Measurements from ENCODE around the gene ASB1.
A peak's percentile ranks its signal among the peaks of the same experiment; 100 is the strongest.

ASB1 gene

DNA sequence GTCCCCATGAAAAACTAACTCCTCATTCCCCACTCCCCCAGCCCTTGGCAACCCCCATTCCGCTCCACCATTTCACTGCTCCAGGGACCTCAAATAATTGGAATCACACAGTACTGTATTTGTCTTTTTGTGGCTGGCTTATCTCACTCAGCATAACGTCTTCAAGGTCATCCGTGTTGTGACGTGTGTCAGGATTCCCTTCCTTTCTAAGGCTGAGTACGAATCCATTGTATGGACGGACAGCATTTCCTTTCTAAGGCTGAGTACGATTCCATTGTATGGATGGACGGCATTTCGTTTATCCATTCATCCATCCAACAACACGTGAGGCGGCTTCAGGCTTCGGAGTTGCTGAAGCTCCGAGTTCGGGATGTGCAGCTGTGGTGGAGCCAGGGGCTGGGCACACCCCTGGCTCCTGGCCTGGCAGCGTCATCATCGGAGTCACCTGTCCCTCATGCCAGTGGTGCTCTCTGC lies 1.2 kb upstream of the ASB1 start:
- Histone ChIP-seq H3K4me3 (ENCODE audit: low read depth, low read length) (peak overlapping the region; percentile 96; the same call in 1 of the 2 replicates), H3K36me3 (peaks cover 3% of the 10 kb centered on the region; the same call in 1 of the 2 replicates), H3K4me1 (no peaks in the 10 kb centered on the region), H3K9me3 (no peaks in the 10 kb centered on the region), H3K27me3 (no peaks in the 10 kb centered on the region)
- no peak for DNase-seq
- TF ChIP-seq, protein P1, sequence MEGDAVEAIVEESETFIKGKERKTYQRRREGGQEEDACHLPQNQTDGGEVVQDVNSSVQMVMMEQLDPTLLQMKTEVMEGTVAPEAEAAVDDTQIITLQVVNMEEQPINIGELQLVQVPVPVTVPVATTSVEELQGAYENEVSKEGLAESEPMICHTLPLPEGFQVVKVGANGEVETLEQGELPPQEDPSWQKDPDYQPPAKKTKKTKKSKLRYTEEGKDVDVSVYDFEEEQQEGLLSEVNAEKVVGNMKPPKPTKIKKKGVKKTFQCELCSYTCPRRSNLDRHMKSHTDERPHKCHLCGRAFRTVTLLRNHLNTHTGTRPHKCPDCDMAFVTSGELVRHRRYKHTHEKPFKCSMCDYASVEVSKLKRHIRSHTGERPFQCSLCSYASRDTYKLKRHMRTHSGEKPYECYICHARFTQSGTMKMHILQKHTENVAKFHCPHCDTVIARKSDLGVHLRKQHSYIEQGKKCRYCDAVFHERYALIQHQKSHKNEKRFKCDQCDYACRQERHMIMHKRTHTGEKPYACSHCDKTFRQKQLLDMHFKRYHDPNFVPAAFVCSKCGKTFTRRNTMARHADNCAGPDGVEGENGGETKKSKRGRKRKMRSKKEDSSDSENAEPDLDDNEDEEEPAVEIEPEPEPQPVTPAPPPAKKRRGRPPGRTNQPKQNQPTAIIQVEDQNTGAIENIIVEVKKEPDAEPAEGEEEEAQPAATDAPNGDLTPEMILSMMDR (IDR thresholded peaks at IDR 0.05; ENCODE audit: low read depth, low read length), result no peak

DNA sequence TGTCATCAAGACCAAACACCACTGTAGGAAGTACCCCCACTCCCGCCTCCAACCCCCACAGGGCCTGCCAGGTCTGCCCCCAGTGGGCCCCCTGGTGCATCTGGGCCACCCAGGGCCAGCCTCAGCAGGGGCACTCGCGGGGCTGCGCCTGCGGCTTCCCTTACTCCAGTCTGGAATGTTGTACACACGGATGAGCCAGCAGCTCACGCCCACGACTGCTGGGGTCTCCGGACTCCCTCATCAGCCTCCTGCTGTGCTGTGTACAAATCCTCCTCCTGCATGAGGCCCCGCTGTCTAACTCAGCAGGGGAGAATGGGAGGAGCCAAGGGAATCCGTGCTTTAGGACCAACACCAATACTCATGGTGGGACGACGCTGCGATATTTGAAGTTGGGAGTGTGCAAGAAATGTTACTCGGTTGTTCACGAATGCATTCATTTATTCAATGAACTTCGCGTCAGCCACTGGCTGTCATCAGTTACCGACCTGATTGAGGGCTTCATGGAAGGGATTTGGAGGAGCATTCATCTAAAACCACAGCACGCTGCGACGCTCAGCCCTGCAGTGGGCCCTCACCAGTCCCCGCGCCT lies 654 bp upstream of the ASB1 start:
- H3K4me1 ChIP-seq, result no peaks in the 10 kb centered on the region
- no peak for DNase-seq
- no peaks in the 10 kb centered on the region for H3K27me3 ChIP-seq
- no peaks in the 10 kb centered on the region for H3K9me3 ChIP-seq
- TF ChIP-seq, protein P1 (IDR thresholded peaks at IDR 0.05; ENCODE audit: low read depth, low read length), result no peak
- peak overlapping the region; percentile 96 for H3K4me3 ChIP-seq (ENCODE audit: low read depth, low read length)
- peaks cover 3% of the 10 kb centered on the region; the same call in 1 of the 2 replicates for H3K36me3 ChIP-seq

DNA sequence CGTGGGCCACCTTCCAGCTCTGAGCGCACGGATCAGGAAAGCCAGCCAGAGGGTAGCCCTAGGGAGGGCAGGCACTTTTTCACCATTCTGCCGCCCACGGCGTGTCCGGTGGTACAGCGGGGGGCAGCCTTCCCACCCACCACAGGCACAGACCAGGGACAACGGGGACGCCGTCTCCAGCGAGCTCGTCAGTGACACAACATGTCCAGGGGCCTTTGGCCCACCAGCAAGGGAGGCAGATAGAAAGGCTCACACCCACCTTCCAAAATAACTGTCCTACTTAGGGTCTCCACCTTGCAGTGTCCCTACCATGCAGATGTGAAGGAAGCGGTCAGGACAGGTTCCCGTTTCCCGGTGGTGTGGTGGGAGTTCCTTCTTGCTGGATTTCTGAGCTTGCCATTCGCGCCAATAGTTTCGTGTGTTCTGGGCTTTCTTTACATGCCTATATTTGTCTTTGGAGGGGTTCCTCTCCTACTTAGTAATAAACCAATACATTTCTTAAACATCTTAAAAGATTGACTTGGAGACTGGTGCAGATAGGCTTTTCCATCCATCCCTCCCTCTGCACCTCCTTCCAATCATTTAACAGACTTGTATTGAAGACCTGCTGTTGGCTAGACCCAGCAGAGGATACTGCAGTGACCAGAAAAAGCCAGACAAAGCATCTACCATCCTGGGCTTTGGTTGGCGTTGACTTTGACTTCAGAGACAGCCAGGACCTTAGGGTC lies 872 bp downstream of the ASB1 start:
- H3K27me3 ChIP-seq, result no peaks in the 10 kb centered on the region
- TF ChIP-seq, protein P1 (IDR thresholded peaks at IDR 0.05; ENCODE audit: low read depth, low read length), result no peak
- H3K4me3 ChIP-seq (ENCODE audit: low read depth, low read length), result peak overlapping the region; percentile 96
- no peaks in the 10 kb centered on the region for H3K9me3 ChIP-seq
- H3K36me3 ChIP-seq, result peaks cover 3% of the 10 kb centered on the region; the same call in 1 of the 2 replicates
- DNase-seq, result no peak
- no peaks in the 10 kb centered on the region for H3K4me1 ChIP-seq

DNA sequence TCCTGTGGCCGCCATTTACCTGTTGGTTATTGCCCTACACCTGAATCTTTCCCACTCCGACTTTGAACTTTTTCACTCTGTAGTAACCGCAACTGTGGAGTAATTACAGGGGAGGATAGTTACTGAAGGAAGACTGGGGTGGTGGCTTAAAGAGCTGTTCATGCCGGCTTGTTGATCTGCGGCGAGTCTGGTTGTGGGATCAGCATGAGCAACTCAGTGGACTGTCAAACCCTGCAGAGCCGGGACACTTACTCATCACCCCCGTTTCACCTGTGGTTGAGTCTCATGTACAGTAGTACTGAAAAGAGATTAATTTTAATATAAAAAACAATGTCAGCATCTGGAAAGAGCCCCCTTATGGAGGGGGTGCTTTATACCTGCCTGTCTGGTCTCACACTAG lies 2.1 kb downstream of the ASB1 start:
- Histone ChIP-seq H3K9me3 (no peaks in the 10 kb centered on the region), H3K4me1 (no peaks in the 10 kb centered on the region), H3K27me3 (no peaks in the 10 kb centered on the region), H3K4me3 (ENCODE audit: low read depth, low read length) (no peak overlapping the region), H3K36me3 (peaks cover 12% of the 10 kb centered on the region)
- TF ChIP-seq, protein P1 (IDR thresholded peaks at IDR 0.05; ENCODE audit: low read depth, low read length), result no peak
- no peak for DNase-seq

DNA sequence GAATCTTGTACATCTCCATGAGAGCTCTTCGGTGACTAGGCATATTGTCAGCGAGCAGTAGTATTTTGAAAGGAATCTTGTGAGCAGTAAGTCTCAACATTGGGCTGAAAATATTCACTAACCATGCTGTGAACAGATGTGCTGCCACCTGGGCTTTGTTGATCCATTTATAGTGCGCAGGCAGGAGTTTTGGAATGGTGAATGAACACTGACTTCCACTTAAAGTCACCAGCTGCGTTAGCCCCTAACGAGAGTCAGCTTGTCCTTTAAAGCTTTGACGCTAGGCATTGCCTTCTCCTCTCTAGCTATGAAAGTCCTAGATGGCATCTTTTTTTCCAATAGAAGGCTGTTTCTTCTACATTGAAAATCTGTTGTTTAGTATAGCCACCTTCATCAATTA lies 4.1 kb downstream of the ASB1 start:
- TF ChIP-seq, protein P1 (IDR thresholded peaks at IDR 0.05; ENCODE audit: low read depth, low read length), result no peak
- H3K4me3 ChIP-seq (ENCODE audit: low read depth, low read length), result no peak overlapping the region

DNA sequence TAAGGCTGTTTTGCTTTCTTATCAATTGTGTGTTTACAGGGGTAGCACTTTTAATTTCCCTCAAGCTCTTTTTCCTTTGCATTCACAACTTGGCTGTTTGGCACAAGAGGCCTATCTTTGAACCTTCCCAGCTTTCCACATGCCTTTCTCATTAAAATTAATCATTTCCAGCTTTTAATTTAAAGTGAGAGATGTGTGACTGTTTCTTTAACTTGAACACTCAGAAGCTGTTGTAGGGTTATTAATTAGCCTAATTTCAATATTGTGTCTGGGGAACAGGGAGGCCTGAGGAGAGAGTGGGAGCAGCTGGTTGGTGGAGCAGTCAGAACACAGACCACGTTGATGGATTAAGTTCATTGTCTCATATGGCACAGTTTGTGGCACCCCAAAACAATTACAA lies 4.7 kb downstream of the ASB1 start:
- Histone ChIP-seq H3K27me3 (no peaks in the 10 kb centered on the region), H3K9me3 (no peaks in the 10 kb centered on the region), H3K36me3 (peaks cover 32% of the 10 kb centered on the region), H3K4me3 (ENCODE audit: low read depth, low read length) (no peak overlapping the region), H3K4me1 (no peaks in the 10 kb centered on the region)
- TF ChIP-seq, protein P1 (IDR thresholded peaks at IDR 0.05; ENCODE audit: low read depth, low read length), result no peak
- DNase-seq, result no peak

More for the DNA sequence above, 4.1 kb downstream of the ASB1 start:
- Histone ChIP-seq H3K36me3 (peaks cover 30% of the 10 kb centered on the region), H3K9me3 (no peaks in the 10 kb centered on the region), H3K4me1 (no peaks in the 10 kb centered on the region), H3K27me3 (no peaks in the 10 kb centered on the region)
- no peak for DNase-seq

Data from BE2C (cell line).